RWPE2 (cell line): ENCODE measurements around the gene MRGPRD.

Experiments used
- ATAC-seq: fragments of 200-7000 bp; cut with Tn5 transposase; 3 replicates; pipeline ENCODE4 v1.9.1; 2021; ENCODE audit warnings: low read depth
- DNase-seq: peaks from one replicate; pipeline ENCODE4 v3.0.0-alpha.2; 2020; ENCODE audit warnings: low spot score
- H3K27ac ChIP-seq: fragments of 450-650 bp; 2 replicates; pipeline ENCODE4 v1.5.1; 2017; ENCODE audit warnings: mild to moderate bottlenecking; ENCODE audit not compliant: poor library complexity, severe bottlenecking
- H3K27me3 ChIP-seq: fragments of 250-450 bp; sonication (Bioruptor Pico); 2 replicates; pipeline ENCODE4 v1.5.1; 2021; ENCODE audit warnings: mild to moderate bottlenecking, moderate library complexity; ENCODE audit not compliant: insufficient read depth, poor library complexity, severe bottlenecking
- H3K36me3 ChIP-seq: fragments of 250-450 bp; sonication (Bioruptor Pico); 2 replicates; pipeline ENCODE4 v1.5.1; 2020; ENCODE audit warnings: low read depth, mild to moderate bottlenecking, moderate library complexity
- H3K4me1 ChIP-seq: fragments of 250-450 bp; sonication (Bioruptor Pico); 2 replicates; pipeline ENCODE4 v1.5.1; 2021; ENCODE audit warnings: mild to moderate bottlenecking, moderate library complexity; ENCODE audit not compliant: insufficient read depth, poor library complexity, severe bottlenecking
- H3K4me3 ChIP-seq: fragments of 250-450 bp; sonication (Bioruptor Pico); 2 replicates; pipeline ENCODE4 v1.5.1; 2021; ENCODE audit warnings: mild to moderate bottlenecking, moderate library complexity; ENCODE audit not compliant: severe bottlenecking
- H3K9me3 ChIP-seq: fragments of 250-450 bp; sonication (Bioruptor Pico); 2 replicates; pipeline ENCODE4 v1.5.1; 2021; ENCODE audit warnings: mild to moderate bottlenecking, moderate library complexity; ENCODE audit not compliant: severe bottlenecking
- TF ChIP-seq, protein P1 (sequence below): fragments of 450-650 bp; IDR thresholded peaks from one replicate; pipeline ENCODE4 v1.5.1; 2017; ENCODE audit warnings: mild to moderate bottlenecking, moderate library complexity; ENCODE audit not compliant: poor library complexity, severe bottlenecking

Gene MRGPRD

DNA sequence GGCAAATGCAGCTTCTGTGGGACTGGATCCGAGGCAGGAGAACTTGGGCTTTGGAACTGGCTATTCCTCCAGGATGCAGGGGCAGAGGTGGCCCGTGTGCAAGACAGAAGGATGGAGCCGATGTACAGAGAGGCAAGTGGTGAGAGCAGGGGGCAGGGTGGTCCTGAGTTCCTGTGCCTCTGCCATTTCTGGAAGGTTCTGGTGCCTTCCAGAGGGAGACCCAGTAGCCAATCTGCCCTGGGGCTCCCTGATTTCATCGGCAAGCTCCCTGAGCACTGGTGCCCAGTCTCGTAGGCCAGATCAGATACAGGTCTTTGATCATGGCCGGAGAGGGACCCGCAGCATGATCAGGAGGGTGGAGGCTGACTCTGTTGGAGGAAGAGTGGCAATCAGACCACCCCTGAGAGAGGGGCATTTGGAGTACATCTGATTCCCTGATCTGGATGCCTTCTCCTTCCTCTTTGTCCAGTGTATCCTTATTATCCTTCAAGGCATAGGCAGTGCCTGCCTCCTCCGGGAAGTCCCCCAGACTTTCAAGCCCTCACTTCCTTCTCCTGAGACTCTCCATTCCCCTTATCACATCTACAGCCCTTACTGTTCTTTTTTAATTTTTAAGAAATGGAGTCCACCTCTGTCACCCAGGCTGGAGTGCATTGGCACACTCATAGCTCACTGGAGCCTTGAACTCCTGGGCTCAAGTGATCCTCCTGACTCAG is 9.7 kb downstream of the MRGPRD start:
- Histone ChIP-seq H3K36me3 (no peaks in the 10 kb centered on the region), H3K27me3 (no peaks in the 10 kb centered on the region), H3K4me3 (no peak overlapping the region), H3K9me3 (no peaks in the 10 kb centered on the region), H3K27ac (no peak overlapping the region), H3K4me1 (no peaks in the 10 kb centered on the region)
- DNase-seq (no peak), ATAC-seq (no peak)
- TF ChIP-seq, protein P1, sequence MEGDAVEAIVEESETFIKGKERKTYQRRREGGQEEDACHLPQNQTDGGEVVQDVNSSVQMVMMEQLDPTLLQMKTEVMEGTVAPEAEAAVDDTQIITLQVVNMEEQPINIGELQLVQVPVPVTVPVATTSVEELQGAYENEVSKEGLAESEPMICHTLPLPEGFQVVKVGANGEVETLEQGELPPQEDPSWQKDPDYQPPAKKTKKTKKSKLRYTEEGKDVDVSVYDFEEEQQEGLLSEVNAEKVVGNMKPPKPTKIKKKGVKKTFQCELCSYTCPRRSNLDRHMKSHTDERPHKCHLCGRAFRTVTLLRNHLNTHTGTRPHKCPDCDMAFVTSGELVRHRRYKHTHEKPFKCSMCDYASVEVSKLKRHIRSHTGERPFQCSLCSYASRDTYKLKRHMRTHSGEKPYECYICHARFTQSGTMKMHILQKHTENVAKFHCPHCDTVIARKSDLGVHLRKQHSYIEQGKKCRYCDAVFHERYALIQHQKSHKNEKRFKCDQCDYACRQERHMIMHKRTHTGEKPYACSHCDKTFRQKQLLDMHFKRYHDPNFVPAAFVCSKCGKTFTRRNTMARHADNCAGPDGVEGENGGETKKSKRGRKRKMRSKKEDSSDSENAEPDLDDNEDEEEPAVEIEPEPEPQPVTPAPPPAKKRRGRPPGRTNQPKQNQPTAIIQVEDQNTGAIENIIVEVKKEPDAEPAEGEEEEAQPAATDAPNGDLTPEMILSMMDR = no peak

DNA sequence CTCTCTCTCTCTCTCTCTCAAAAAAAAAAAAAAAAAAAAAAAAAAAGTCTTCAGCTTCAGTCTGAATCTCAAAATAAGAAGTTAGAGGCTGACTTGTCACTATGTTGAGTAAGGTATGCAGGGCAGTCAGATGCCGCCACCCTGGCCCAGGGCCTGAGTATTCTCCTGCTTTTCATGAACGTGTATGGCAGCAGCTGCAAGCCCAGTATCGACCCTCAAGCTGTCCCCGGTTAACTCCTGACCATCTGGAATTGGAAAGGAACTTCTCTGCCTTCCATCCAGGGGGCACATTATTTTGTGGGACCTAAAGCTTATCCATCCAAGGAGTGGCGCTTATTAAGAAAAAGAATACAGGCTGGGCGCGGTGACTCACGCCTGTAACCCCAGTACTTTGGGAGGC is 11.4 kb downstream of the MRGPRD start:
- DNase-seq (no peak), ATAC-seq (no peak)
- Histone ChIP-seq H3K4me1 (no peaks in the 10 kb centered on the region), H3K9me3 (no peaks in the 10 kb centered on the region), H3K4me3 (no peak overlapping the region), H3K36me3 (no peaks in the 10 kb centered on the region), H3K27me3 (no peaks in the 10 kb centered on the region), H3K27ac (no peak overlapping the region)
- TF ChIP-seq, protein P1 = no peak

DNA sequence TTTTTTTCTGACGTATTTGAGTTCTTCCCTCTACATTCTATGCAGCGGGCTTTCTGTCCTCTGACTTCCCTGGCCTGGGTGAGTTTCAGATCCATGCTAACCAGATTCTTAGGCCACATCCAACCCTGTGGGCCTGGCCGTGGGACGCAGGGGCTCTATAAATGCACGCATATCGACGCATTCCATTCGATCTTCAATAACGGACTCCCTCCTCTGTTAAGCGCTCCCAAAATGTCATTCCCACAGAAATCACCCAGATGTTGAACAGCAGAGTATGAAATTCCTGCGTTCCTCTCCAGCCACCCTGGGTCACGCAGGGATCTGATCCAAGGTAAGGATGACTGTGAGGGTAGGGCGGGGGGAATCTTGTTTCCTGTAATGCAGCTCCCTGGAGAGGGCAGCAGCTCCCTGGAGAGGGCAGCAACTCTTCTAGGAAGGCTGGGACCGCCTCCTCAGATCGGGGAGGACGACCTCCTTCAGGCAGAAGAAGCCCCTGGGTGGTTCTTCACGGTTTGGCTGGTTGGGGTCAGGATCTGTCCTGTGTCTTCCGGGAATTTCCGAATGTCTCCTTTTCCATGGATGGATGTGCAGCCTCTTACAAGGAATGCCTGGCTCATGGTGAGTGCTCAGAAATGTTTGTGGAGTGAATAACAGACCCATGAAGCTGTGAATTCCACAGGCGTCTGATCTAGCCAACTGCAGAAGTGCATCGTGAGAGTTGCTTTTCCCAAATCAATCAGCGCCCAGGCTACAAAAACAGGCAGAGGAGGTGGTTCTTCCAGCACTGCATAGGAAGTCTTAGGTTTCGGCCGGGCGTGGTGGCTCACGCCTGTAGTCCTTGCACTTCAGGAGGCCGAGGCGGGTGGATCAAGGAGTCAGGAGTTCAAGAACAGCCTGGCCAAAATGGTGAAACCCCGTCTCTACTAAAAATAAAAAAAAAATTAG is 12.2 kb downstream of the MRGPRD start:
- no peak for DNase-seq
- Histone ChIP-seq H3K4me1 (no peaks in the 10 kb centered on the region), H3K36me3 (no peaks in the 10 kb centered on the region), H3K27me3 (no peaks in the 10 kb centered on the region), H3K27ac (no peak overlapping the region), H3K9me3 (no peaks in the 10 kb centered on the region), H3K4me3 (no peak overlapping the region)
- TF ChIP-seq, protein P1 = no peak
- no peak for ATAC-seq

DNA sequence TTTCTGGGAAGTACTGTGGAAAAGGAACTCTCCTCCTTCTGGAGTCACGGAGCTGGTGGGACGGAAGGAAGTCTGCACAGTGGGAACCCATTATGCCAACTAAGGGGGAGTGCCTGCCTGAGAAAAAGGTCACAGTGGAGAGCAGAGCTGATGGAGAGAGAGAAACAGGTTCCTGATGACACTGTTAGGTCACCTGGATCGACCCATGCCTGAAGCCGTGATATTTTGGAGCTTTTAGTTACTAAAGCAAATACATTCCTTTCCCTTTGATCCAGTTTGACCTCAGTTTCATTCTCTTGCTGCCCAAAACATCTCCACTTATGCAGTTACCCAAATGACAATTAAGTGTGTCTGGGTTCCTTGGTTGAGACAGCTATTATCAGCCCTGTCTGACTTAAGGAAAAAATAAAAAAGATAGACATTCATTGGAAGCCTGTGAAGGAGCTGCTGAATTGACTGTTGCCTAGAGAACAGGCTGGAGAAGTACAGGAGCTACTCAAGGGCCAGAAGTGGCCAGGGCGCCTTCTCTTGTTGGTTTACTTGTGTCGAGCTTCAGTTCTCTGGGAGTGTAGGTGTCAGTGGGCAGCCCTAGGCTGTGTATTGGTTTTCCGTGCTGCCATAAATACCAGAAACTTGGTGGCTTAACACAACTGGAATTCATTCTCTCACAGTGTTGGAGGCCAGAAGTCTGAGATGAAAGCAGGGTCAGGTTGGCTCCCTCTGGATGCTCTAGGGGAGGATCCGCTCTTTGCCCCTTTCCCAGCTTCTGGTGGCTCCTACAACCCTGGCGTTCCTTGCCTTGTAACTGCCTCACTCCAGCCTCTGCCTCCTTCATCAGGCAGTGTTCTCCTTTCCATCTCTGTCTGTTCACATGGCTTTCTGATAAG is 13.6 kb downstream of the MRGPRD start:
- H3K27ac ChIP-seq = no peak overlapping the region
- no peak for DNase-seq
- no peak for ATAC-seq
- H3K36me3 ChIP-seq = no peaks in the 10 kb centered on the region
- no peaks in the 10 kb centered on the region for H3K9me3 ChIP-seq
- no peaks in the 10 kb centered on the region for H3K4me1 ChIP-seq
- H3K27me3 ChIP-seq = no peaks in the 10 kb centered on the region
- H3K4me3 ChIP-seq = no peak overlapping the region
- TF ChIP-seq, protein P1 = no peak
